GM23338 (cell line): ENCODE data around the gene ZDHHC1.

Experiments used
- CREB1 ChIP-seq: fragments of 250-450 bp; sonication (Bioruptor Pico); IDR thresholded peaks from 2 replicates; pipeline ENCODE4 v1.5.0; 2020; ENCODE audit warnings: low read depth, mild to moderate bottlenecking, moderate library complexity
- EZH2 ChIP-seq: fragments of 200-600 bp; sonication (generic); IDR thresholded peaks from one replicate; pipeline ENCODE4 v1.8.0; 2017; ENCODE audit warnings: antibody characterized with exemption, mild to moderate bottlenecking, low read depth; ENCODE audit not compliant: unreplicated experiment
- EZH2phosphoT487 ChIP-seq: fragments of 200-600 bp; sonication (generic); IDR thresholded peaks from one replicate; pipeline ENCODE4 v1.8.1; 2018; ENCODE audit warnings: antibody characterized with exemption; ENCODE audit not compliant: unreplicated experiment
- JUNB ChIP-seq: IDR thresholded peaks from one replicate; pipeline ENCODE4 v1.6.1; 2016; ENCODE audit warnings: antibody characterized with exemption; ENCODE audit not compliant: unreplicated experiment
- NANOG ChIP-seq: IDR thresholded peaks from 2 replicates; pipeline ENCODE4 v1.6.1; 2016; ENCODE audit warnings: antibody characterized with exemption, borderline replicate concordance
- POLR2AphosphoS5 ChIP-seq: IDR thresholded peaks from 2 replicates; pipeline ENCODE4 v1.6.1; 2016; ENCODE audit warnings: antibody characterized with exemption, low read depth
- ZNF114 ChIP-seq: fragments of 250-450 bp; sonication (Bioruptor Pico); IDR thresholded peaks from 2 replicates; pipeline ENCODE4 v1.5.0; 2020; ENCODE audit warnings: mild to moderate bottlenecking, moderate library complexity
- TF ChIP-seq, protein P1 (sequence below), 2 experiments: fragments of 200-600 bp in 1 of 2; sonication (generic) in 1 of 2; conservative IDR thresholded peaks; 2 replicates each; pipeline versions ENCODE4 v1.5.1 to v1.6.1; 2016 to 2017; ENCODE audit warnings: antibody characterized with exemption in 2 of 2, low read depth in 2 of 2, mild to moderate bottlenecking in 2 of 2, moderate library complexity in 1 of 2
- TF ChIP-seq, protein P2 (sequence below): IDR thresholded peaks from one replicate; pipeline ENCODE4 v1.6.1; 2018; ENCODE audit warnings: antibody characterized with exemption; ENCODE audit not compliant: unreplicated experiment
- TF ChIP-seq, protein P3 (sequence below): IDR thresholded peaks from 2 replicates; pipeline ENCODE4 v1.6.1; 2016; ENCODE audit warnings: antibody characterized with exemption
- TF ChIP-seq, protein P4 (sequence below): fragments of 250-450 bp; sonication (Bioruptor Pico); IDR thresholded peaks from 2 replicates; pipeline ENCODE4 v1.5.0; 2020; ENCODE audit warnings: mild to moderate bottlenecking, moderate library complexity

DNA sequence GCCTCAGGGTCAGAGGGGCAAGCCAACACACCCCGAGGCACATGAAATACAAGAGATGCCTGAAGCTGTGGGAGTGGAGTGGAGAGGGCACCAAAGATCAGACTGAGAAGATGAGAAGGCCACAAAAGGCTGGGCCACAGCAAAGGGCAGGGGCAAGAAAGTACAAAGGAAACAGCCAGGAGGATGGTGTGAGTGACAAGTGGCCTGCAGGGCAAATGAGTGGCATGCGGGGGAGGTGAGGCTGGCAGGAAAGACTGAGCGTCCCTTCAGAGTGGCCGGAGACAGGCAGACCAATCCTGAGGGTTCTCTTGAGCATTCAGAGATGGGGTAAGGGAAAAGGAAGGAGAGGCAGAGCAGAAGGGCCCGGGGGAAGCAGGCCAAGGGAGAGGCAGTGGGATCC is 37.8 kb upstream of the ZDHHC1 start:
- TF ChIP-seq NANOG (no peak), POLR2AphosphoS5 (no peak), EZH2phosphoT487 (no peak), CREB1 (CRISPR knock-in tag) (no peak), ZNF114 (no peak), EZH2 (no peak), JUNB (no peak)
- TF ChIP-seq, protein P1, sequence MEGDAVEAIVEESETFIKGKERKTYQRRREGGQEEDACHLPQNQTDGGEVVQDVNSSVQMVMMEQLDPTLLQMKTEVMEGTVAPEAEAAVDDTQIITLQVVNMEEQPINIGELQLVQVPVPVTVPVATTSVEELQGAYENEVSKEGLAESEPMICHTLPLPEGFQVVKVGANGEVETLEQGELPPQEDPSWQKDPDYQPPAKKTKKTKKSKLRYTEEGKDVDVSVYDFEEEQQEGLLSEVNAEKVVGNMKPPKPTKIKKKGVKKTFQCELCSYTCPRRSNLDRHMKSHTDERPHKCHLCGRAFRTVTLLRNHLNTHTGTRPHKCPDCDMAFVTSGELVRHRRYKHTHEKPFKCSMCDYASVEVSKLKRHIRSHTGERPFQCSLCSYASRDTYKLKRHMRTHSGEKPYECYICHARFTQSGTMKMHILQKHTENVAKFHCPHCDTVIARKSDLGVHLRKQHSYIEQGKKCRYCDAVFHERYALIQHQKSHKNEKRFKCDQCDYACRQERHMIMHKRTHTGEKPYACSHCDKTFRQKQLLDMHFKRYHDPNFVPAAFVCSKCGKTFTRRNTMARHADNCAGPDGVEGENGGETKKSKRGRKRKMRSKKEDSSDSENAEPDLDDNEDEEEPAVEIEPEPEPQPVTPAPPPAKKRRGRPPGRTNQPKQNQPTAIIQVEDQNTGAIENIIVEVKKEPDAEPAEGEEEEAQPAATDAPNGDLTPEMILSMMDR (conservative IDR thresholded peaks at IDR 0.05; ENCODE audit: low read depth in 2 of 2), result no peak
- TF ChIP-seq, protein P2, sequence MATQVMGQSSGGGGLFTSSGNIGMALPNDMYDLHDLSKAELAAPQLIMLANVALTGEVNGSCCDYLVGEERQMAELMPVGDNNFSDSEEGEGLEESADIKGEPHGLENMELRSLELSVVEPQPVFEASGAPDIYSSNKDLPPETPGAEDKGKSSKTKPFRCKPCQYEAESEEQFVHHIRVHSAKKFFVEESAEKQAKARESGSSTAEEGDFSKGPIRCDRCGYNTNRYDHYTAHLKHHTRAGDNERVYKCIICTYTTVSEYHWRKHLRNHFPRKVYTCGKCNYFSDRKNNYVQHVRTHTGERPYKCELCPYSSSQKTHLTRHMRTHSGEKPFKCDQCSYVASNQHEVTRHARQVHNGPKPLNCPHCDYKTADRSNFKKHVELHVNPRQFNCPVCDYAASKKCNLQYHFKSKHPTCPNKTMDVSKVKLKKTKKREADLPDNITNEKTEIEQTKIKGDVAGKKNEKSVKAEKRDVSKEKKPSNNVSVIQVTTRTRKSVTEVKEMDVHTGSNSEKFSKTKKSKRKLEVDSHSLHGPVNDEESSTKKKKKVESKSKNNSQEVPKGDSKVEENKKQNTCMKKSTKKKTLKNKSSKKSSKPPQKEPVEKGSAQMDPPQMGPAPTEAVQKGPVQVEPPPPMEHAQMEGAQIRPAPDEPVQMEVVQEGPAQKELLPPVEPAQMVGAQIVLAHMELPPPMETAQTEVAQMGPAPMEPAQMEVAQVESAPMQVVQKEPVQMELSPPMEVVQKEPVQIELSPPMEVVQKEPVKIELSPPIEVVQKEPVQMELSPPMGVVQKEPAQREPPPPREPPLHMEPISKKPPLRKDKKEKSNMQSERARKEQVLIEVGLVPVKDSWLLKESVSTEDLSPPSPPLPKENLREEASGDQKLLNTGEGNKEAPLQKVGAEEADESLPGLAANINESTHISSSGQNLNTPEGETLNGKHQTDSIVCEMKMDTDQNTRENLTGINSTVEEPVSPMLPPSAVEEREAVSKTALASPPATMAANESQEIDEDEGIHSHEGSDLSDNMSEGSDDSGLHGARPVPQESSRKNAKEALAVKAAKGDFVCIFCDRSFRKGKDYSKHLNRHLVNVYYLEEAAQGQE, result no peak
- TF ChIP-seq, protein P3, sequence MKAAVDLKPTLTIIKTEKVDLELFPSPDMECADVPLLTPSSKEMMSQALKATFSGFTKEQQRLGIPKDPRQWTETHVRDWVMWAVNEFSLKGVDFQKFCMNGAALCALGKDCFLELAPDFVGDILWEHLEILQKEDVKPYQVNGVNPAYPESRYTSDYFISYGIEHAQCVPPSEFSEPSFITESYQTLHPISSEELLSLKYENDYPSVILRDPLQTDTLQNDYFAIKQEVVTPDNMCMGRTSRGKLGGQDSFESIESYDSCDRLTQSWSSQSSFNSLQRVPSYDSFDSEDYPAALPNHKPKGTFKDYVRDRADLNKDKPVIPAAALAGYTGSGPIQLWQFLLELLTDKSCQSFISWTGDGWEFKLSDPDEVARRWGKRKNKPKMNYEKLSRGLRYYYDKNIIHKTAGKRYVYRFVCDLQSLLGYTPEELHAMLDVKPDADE, result no peak
- TF ChIP-seq, protein P4, sequence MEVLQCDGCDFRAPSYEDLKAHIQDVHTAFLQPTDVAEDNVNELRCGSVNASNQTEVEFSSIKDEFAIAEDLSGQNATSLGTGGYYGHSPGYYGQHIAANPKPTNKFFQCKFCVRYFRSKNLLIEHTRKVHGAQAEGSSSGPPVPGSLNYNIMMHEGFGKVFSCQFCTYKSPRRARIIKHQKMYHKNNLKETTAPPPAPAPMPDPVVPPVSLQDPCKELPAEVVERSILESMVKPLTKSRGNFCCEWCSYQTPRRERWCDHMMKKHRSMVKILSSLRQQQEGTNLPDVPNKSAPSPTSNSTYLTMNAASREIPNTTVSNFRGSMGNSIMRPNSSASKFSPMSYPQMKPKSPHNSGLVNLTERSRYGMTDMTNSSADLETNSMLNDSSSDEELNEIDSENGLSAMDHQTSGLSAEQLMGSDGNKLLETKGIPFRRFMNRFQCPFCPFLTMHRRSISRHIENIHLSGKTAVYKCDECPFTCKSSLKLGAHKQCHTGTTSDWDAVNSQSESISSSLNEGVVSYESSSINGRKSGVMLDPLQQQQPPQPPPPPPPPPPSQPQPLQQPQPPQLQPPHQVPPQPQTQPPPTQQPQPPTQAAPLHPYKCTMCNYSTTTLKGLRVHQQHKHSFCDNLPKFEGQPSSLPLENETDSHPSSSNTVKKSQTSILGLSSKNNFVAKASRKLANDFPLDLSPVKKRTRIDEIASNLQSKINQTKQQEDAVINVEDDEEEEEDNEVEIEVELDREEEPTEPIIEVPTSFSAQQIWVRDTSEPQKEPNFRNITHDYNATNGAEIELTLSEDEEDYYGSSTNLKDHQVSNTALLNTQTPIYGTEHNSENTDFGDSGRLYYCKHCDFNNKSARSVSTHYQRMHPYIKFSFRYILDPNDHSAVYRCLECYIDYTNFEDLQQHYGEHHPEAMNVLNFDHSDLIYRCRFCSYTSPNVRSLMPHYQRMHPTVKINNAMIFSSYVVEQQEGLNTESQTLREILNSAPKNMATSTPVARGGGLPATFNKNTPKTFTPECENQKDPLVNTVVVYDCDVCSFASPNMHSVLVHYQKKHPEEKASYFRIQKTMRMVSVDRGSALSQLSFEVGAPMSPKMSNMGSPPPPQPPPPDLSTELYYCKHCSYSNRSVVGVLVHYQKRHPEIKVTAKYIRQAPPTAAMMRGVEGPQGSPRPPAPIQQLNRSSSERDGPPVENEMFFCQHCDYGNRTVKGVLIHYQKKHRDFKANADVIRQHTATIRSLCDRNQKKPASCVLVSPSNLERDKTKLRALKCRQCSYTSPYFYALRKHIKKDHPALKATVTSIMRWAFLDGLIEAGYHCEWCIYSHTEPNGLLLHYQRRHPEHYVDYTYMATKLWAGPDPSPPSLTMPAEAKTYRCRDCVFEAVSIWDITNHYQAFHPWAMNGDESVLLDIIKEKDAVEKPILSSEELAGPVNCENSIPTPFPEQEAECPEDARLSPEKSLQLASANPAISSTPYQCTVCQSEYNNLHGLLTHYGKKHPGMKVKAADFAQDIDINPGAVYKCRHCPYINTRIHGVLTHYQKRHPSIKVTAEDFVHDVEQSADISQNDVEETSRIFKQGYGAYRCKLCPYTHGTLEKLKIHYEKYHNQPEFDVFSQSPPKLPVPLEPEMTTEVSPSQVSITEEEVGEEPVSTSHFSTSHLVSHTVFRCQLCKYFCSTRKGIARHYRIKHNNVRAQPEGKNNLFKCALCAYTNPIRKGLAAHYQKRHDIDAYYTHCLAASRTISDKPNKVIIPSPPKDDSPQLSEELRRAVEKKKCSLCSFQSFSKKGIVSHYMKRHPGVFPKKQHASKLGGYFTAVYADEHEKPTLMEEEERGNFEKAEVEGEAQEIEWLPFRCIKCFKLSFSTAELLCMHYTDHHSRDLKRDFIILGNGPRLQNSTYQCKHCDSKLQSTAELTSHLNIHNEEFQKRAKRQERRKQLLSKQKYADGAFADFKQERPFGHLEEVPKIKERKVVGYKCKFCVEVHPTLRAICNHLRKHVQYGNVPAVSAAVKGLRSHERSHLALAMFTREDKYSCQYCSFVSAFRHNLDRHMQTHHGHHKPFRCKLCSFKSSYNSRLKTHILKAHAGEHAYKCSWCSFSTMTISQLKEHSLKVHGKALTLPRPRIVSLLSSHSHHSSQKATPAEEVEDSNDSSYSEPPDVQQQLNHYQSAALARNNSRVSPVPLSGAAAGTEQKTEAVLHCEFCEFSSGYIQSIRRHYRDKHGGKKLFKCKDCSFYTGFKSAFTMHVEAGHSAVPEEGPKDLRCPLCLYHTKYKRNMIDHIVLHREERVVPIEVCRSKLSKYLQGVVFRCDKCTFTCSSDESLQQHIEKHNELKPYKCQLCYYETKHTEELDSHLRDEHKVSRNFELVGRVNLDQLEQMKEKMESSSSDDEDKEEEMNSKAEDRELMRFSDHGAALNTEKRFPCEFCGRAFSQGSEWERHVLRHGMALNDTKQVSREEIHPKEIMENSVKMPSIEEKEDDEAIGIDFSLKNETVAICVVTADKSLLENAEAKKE (CRISPR knock-in tag), result no peak
